Smooth muscle cell (in vitro differentiated cells): ENCODE data around the gene HINT3. TPM values are rescaled to one million over a fixed set of nuclear protein-coding genes. Genes with fewer than 3 reads are reported as not detected.

Experiments used
- DNase-seq: peaks from one replicate; lab custom pipeline; 2025; ENCODE audit not compliant: unreplicated experiment; lab: John Stamatoyannopoulos, UW
- H2AFZ ChIP-seq: fragments of 200-600 bp; sonication (generic); 2 replicates; pipeline ENCODE4 v1.6.0; 2016; ENCODE audit warnings: antibody characterized with exemption, low read depth, mild to moderate bottlenecking
- H3F3A ChIP-seq: fragments of 200-600 bp; sonication (generic); 2 replicates; pipeline ENCODE4 v1.6.0; 2017; ENCODE audit warnings: antibody characterized with exemption, low read depth
- H3K27ac ChIP-seq: fragments of 200-600 bp; sonication (generic); 2 replicates; pipeline ENCODE4 v1.5.1; 2016; ENCODE audit warnings: low read depth, mild to moderate bottlenecking
- H3K27me3 ChIP-seq: fragments of 200-600 bp; sonication (generic); 2 replicates; pipeline ENCODE4 v1.6.1; 2016; ENCODE audit warnings: low read depth, mild to moderate bottlenecking
- H3K36me3 ChIP-seq: fragments of 200-600 bp; sonication (generic); 2 replicates; pipeline ENCODE4 v1.5.1; 2016; ENCODE audit warnings: low read depth
- H3K4me1 ChIP-seq: fragments of 200-600 bp; sonication (generic); 2 replicates; pipeline ENCODE4 v1.5.1; 2016; ENCODE audit warnings: low read depth
- H3K4me2 ChIP-seq: fragments of 200-600 bp; sonication (generic); 2 replicates; pipeline ENCODE4 v1.6.0; 2016; ENCODE audit warnings: mild to moderate bottlenecking
- H3K4me3 ChIP-seq: fragments of 200-600 bp; sonication (generic); 2 replicates; pipeline ENCODE4 v1.5.1; 2016; ENCODE audit warnings: mild to moderate bottlenecking
- H3K79me2 ChIP-seq: fragments of 200-600 bp; sonication (generic); 2 replicates; pipeline ENCODE4 v1.6.0; 2016; ENCODE audit warnings: low read depth, mild to moderate bottlenecking
- H3K9ac ChIP-seq: fragments of 200-600 bp; sonication (generic); 2 replicates; pipeline ENCODE4 v1.6.0; 2016; ENCODE audit warnings: low read depth
- H3K9me3 ChIP-seq: fragments of 200-600 bp; sonication (generic); replicated peaks from 2 replicates; pipeline ENCODE4 v1.5.1; 2016; ENCODE audit warnings: low read depth
- H4K20me1 ChIP-seq: fragments of 200-600 bp; sonication (generic); 2 replicates; pipeline ENCODE4 v1.6.0; 2016; ENCODE audit warnings: low read depth
- CTCF ChIP-seq: fragments of 200-600 bp; sonication (generic); IDR thresholded peaks from 2 replicates; pipeline ENCODE4 v1.5.1; 2017; ENCODE audit warnings: borderline replicate concordance, mild to moderate bottlenecking, antibody characterized with exemption; ENCODE audit not compliant: insufficient read depth, poor library complexity, severe bottlenecking
- WGBS: methylation state at CpG from one replicate; pipeline ENCODE4 v1.1.7; 2016; ENCODE audit warnings: low lambda C conversion rate; 5-methylcytosine and 5-hydroxymethylcytosine counted together
- polyA plus RNA-seq: library from polyadenylated mRNA; unstranded; fragments of >200 nt; fragmentation: Nextera tagmentation; extraction: Ambion mirVana; gene quantifications from 2 replicates; pipeline ENCODE4 v1.2.1, GENCODE V29; 2016
- total RNA-seq: library from RNA; depleted of rRNA; stranded (reverse); fragments of >200 nt; gene quantifications from 2 replicates; pipeline ENCODE4 v1.2.3, GENCODE V29; 2014

The HINT3 gene
- total and polyA plus RNA-seq, 2 experiments from 2014 or later = 6.8 to 13.1 TPM

- WGBS = 63% methylated on average over 7 of the region's 7 CpGs
- no peak overlapping the region for H3K4me2 ChIP-seq
- no peaks in the 10 kb centered on the region for H3K9me3 ChIP-seq
- peak; percentile 61 for TF ChIP-seq CTCF
- no peak overlapping the region for H3K4me3 ChIP-seq
- H3K9ac ChIP-seq = no peak overlapping the region
- no peak overlapping the region for H3K27ac ChIP-seq
- H3K36me3 ChIP-seq = no peaks in the 10 kb centered on the region
- DNase-seq = peak; percentile 13
- H3K27me3 ChIP-seq = no peaks in the 10 kb centered on the region
- peaks cover 10% of the 10 kb centered on the region for H3K4me1 ChIP-seq
- H3K79me2 ChIP-seq = peaks cover 8% of the 10 kb centered on the region
- H3F3A ChIP-seq = peaks cover 9% of the 10 kb centered on the region
- no peaks in the 10 kb centered on the region for H4K20me1 ChIP-seq
- no peak overlapping the region for H2AFZ ChIP-seq
Observed at GRCh38 chr6:125952764-125953501, 3.6 kb upstream of the HINT3 start.

GRCh38 chr6:125953502-125953875, 3.1 kb upstream of the HINT3 start:
- Histone ChIP-seq H3K27ac (no peak overlapping the region), H2AFZ (no peak overlapping the region), H3K36me3 (no peaks in the 10 kb centered on the region), H3K4me2 (no peak overlapping the region), H3F3A (peaks cover 9% of the 10 kb centered on the region), H3K9ac (no peak overlapping the region), H3K79me2 (peaks cover 13% of the 10 kb centered on the region), H4K20me1 (no peaks in the 10 kb centered on the region), H3K4me1 (peaks cover 15% of the 10 kb centered on the region), H3K4me3 (no peak overlapping the region), H3K9me3 (no peaks in the 10 kb centered on the region), H3K27me3 (no peaks in the 10 kb centered on the region)
- 56% methylated on average over 11 of the region's 11 CpGs for WGBS
- peak; percentile 14 for TF ChIP-seq CTCF
- DNase-seq = no peak

GRCh38 chr6:125954735-125955339, 1.7 kb upstream of the HINT3 start:
- no peak overlapping the region for H2AFZ ChIP-seq
- no peak overlapping the region for H3K4me2 ChIP-seq
- H3F3A ChIP-seq = peaks cover 9% of the 10 kb centered on the region
- H3K36me3 ChIP-seq = no peaks in the 10 kb centered on the region
- no peak for TF ChIP-seq CTCF
- no peak overlapping the region for H3K4me3 ChIP-seq
- 65% methylated on average over 5 of the region's 5 CpGs for WGBS
- H4K20me1 ChIP-seq = no peaks in the 10 kb centered on the region
- H3K9me3 ChIP-seq = no peaks in the 10 kb centered on the region
- DNase-seq = no peak
- H3K27ac ChIP-seq = no peak overlapping the region
- peaks cover 24% of the 10 kb centered on the region for H3K79me2 ChIP-seq
- H3K9ac ChIP-seq = no peak overlapping the region
- no peaks in the 10 kb centered on the region for H3K27me3 ChIP-seq
- H3K4me1 ChIP-seq = peaks cover 15% of the 10 kb centered on the region
